8988T (cell line): ENCODE results near the gene CCDC187.

ENCODE experiments used
- DNase-seq: peaks from one replicate; pipeline ENCODE4 v3.0.0; 2011

The CCDC187 gene

GRCh38 chr9:136202454-136203407 is 101.2 kb downstream of the CCDC187 start:
- no peak for DNase-seq

GRCh38 chr9:136201609-136202453 is 102.1 kb downstream of the CCDC187 start:
- no peak for DNase-seq

GRCh38 chr9:136201174-136201573 is 102.7 kb downstream of the CCDC187 start:
- DNase-seq: no peak

- DNase-seq: no peak
Observed at GRCh38 chr9:136200424-136200823, 103.5 kb downstream of the CCDC187 start.
